Measurements from ENCODE around the gene SNX7. TPM values are rescaled to one million over a fixed set of nuclear protein-coding genes. Genes with fewer than 3 reads are reported as not detected.

The SNX7 gene
- total RNA-seq, 1 experiment from 2014 or later: 18.8 TPM

GRCh38 chr1:98796049-98796448 is 134.5 kb downstream of the SNX7 start:
- H3K4me2 ChIP-seq (ENCODE audit: low read length): no peak overlapping the region
- TF ChIP-seq ELF1 (IDR thresholded peaks at IDR 0.05; ENCODE audit: borderline replicate concordance, low read depth) (no peak), SP1 (IDR thresholded peaks at IDR 0.05; ENCODE audit: low read depth) (no peak), MAX (IDR thresholded peaks at IDR 0.05) (no peak), FOSL1 (IDR thresholded peaks at IDR 0.05; ENCODE audit: low read depth) (no peak), ZNF274 (IDR thresholded peaks at IDR 0.05; ENCODE audit: low read depth, low read length) (no peak), CEBPB (IDR thresholded peaks at IDR 0.05; ENCODE audit: low read depth) (no peak), TCF7L2 (IDR thresholded peaks at IDR 0.05; ENCODE audit: borderline replicate concordance, extremely low read depth, insufficient read depth, insufficient read length) (no peak)
- no peaks in the 10 kb centered on the region for H3K4me1 ChIP-seq (ENCODE audit: control insufficient read depth in 1 of 2, insufficient read depth in 2 of 2, low read length in 2 of 2)
- H3K4me3 ChIP-seq (replicated peaks in 1 of 2; ENCODE audit: low read depth in 1 of 2, low read length in 2 of 2): no peak overlapping the region
- DNase-seq (ENCODE audit: low read depth, low spot score) (no peak), ATAC-seq (no peak)
- no peak overlapping the region for H3K9ac ChIP-seq (ENCODE audit: low read length)
- H3K27me3 ChIP-seq (ENCODE audit: insufficient read depth, low read length): no peaks in the 10 kb centered on the region
- intact Hi-C loops (cut with micrococcal nuclease): loop anchor here (5.0 to 10.0 kb wide), 2 partner anchors 379 to 911 kb away; no protein-coding TSS in a partner anchor
- POLR2A ChIA-PET: no interaction called here
- H3K36me3 ChIP-seq (ENCODE audit: control insufficient read depth in 1 of 2, insufficient read depth in 2 of 2, low read length in 2 of 2): no peaks in the 10 kb centered on the region
- CTCF ChIA-PET: no interaction called here
- no peaks in the 10 kb centered on the region for H3K9me3 ChIP-seq (ENCODE audit: control insufficient read depth in 1 of 2, insufficient read depth in 1 of 2, low read depth in 1 of 2, low read length in 2 of 2)
- H2AFZ ChIP-seq (ENCODE audit: low read depth, low read length, poor library complexity, severe bottlenecking): no peak overlapping the region
- no peaks in the 10 kb centered on the region for H3K9me2 ChIP-seq (ENCODE audit: insufficient read depth)
- no TSS peak for BruUV-seq (replicated peaks)
- H4K20me1 ChIP-seq (ENCODE audit: insufficient read depth): no peaks in the 10 kb centered on the region
- no peak overlapping the region for H3K27ac ChIP-seq (ENCODE audit: low read depth, low read length)
- H3K79me2 ChIP-seq (ENCODE audit: insufficient read depth, low read length): no peaks in the 10 kb centered on the region
- RAD21 ChIA-PET (ENCODE audit: low non-redundant PET in 1 of 2, low total read pairs in 2 of 2, uncharacterized antibody in 2 of 2, unreplicated experiment in 2 of 2): no interaction called here

- Histone ChIP-seq H3K4me2 (ENCODE audit: low read length) (no peak overlapping the region), H3K4me1 (ENCODE audit: control insufficient read depth in 1 of 2, insufficient read depth in 2 of 2, low read length in 2 of 2) (no peaks in the 10 kb centered on the region), H3K4me3 (replicated peaks in 1 of 2; ENCODE audit: low read depth in 1 of 2, low read length in 2 of 2) (no peak overlapping the region), H2AFZ (ENCODE audit: low read depth, low read length, poor library complexity, severe bottlenecking) (no peak overlapping the region), H3K36me3 (ENCODE audit: control insufficient read depth in 1 of 2, insufficient read depth in 2 of 2, low read length in 2 of 2) (no peaks in the 10 kb centered on the region), H3K9me3 (ENCODE audit: control insufficient read depth in 1 of 2, insufficient read depth in 1 of 2, low read depth in 1 of 2, low read length in 2 of 2) (no peaks in the 10 kb centered on the region), H3K9ac (ENCODE audit: low read length) (no peak overlapping the region), H3K27ac (ENCODE audit: low read depth, low read length) (no peak overlapping the region), H4K20me1 (ENCODE audit: insufficient read depth) (no peaks in the 10 kb centered on the region), H3K27me3 (ENCODE audit: insufficient read depth, low read length) (no peaks in the 10 kb centered on the region), H3K9me2 (ENCODE audit: insufficient read depth) (no peaks in the 10 kb centered on the region), H3K79me2 (ENCODE audit: insufficient read depth, low read length) (no peaks in the 10 kb centered on the region)
- ATAC-seq (no peak), DNase-seq (ENCODE audit: low read depth, low spot score) (no peak)
- no TSS peak for BruUV-seq (replicated peaks)
- ChIA-PET CTCF (no interaction called here), RAD21 (ENCODE audit: low non-redundant PET in 1 of 2, low total read pairs in 2 of 2, uncharacterized antibody in 2 of 2, unreplicated experiment in 2 of 2) (no interaction called here), POLR2A (no interaction called here)
- intact Hi-C loops (cut with micrococcal nuclease): loop anchor here (5.0 to 10.0 kb wide), 2 partner anchors 377 to 910 kb away; no protein-coding TSS in a partner anchor
- no peak for TF ChIP-seq EZH2phosphoT487 (IDR thresholded peaks at IDR 0.05; ENCODE audit: borderline replicate concordance)
- TF ChIP-seq ATF3 (IDR thresholded peaks at IDR 0.05): no peak
- TF ChIP-seq ZNF274 (IDR thresholded peaks at IDR 0.05; ENCODE audit: low read depth, low read length): no peak
- TF ChIP-seq CEBPB (IDR thresholded peaks at IDR 0.05; ENCODE audit: low read depth): no peak
- TF ChIP-seq FOSL1 (IDR thresholded peaks at IDR 0.05; ENCODE audit: low read depth): no peak
These were observed 136.0 kb downstream of the SNX7 start for GRCh38 chr1:98797506-98797905.

Measured in HCT116 (cell line).